Measurements from ENCODE around the gene SFT2D3.
"Not testable (repeated sequence)": the region's sequence is repeated elsewhere in the genome, so short reads cannot be mapped to it uniquely, and the experiment has no call there.

Gene SFT2D3

DNA sequence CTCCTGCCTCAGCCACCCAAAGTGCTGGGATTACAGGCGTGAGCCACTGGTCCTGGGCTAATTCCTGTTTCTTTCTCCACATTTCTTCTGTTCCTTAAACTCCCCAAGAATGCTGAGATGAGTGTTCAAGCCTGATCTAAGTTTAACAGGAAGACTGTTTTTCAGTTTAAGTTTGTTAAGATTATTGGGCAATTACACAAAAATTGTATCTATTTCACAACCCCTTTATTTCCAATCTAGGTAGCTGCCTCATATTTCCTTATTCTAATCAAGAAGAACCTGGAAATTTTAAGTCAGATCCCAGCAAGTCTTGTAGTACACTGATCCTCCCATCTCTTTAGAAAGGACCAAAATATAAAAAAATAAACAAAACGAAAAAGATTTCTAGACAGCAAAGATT, 11.7 kb downstream of the SFT2D3 start:
- no peak for DNase-seq

- no peak for DNase-seq
These were observed 12.3 kb downstream of the SFT2D3 start for GRCh38 chr2:127713562-127713961.

DNA sequence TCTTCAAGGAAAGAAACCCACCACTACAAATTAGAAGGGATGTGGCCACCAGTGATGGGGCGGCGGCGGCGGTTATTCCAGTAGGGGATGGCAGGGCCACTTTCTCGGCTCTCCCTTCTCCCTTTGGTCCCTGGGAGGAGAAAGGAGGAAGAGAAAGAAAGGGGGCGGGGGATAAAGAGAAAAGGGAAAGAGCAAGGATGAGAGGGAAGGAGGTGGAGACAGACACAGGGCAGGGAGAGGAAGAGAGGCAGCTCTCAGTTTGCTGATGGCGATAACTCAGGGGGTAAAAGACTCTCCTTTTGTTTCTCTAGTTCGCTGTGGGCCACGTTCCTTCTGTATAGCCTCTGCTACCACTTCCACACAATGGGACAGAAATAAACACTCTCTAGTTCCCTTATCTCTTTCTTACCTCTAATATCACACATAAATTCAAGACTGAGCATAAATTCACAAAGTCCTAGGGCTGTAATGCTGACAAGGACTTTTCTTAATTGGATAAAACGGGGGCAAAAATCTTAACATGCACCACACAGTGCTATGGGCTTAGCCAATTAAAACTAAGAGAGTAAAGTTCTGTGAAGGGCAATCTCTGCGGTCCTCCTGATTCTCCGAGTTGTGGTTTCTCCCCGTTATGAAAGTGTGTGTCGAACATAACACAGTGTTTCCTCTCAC, 14.6 kb downstream of the SFT2D3 start:
- no peak for DNase-seq

DNA sequence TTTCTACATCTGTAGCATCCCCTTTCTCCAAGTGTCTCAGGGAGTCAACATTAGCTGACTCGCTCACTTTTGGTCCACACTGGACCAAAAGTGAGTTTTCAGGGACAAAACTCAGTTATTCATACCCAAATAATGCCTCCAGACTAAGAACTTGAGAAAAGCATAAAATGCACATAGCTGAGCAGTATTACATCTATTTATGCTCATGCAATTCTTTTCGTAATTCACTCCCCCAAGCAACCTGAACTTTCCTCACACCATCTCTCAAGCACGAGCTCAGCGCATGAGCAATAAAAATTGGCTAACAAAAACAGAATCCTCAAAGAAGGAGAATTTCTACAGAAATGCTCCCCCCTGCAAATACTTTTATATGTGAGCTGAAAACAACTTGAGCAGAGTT, 17.0 kb downstream of the SFT2D3 start:
- no peak for DNase-seq

DNA sequence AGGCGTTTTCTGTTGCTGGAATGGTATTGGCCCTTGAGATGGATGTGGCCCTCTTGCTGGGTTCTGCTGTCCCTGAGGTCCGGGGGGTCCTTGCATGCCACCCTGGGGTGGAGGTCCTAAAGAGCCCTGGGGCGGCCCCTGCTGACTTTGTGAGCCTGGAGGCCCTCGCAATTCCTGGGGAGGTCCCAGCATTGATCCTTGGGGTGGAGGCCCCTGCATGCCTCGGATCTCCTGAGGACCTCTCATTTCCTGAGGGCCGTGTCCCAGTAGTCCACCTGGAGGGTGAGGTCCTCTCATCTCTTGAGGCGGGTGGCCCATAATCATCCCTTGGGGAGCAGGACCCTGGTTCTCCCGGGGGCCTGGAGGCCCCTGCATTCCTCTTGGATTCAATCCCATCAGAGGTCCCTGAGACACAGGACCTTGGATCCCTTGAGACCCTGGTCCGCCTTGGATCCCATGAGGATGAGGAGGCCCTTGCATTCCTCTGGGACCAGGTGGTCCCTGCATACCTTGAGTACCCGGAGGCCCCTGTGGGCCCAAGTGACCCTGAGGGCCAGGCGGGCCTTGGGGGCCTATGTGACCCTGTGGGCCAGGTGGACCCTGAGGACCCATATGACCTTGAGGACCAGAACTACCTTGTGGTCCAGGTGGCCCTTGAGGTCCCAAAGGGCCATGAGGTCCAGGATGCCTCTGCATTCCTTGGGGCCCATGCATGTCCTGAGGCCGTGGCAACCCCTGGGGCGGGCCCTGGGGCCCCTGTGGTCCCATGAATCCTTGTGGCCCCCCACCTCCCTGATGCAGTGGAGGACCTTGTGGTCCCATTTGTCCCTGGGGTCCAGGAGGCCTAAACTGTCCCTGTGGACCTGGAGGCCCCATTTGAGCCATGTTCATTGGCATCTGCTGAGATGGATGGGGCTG, 18.3 kb downstream of the SFT2D3 start:
- no peak for DNase-seq

GRCh38 chr2:127721311-127721977, 20.1 kb downstream of the SFT2D3 start:
- no peak for DNase-seq

GRCh38 chr2:127721978-127722355, 20.7 kb downstream of the SFT2D3 start:
- DNase-seq: no peak

DNA sequence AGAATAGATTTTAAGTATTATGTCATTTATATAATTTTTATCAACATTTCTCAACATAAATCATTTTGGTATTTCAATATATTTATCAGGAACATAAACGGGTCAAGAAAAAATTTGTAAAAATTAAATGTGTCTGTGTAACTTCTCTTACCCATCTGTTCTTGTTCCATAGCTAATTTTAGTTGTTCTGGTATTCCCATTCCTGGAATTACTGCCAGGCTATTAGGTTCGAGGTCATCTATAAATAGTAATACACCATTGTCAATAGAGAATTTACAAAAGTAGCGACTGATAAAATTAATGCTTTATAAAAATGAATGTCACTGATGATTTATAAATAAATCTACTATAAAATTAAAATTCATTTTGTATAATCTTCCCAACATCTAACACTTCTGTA, 21.5 kb downstream of the SFT2D3 start:
- DNase-seq: no peak

- DNase-seq: no peak
These were observed 25.0 kb downstream of the SFT2D3 start for GRCh38 chr2:127726158-127726880.

- DNase-seq: no peak
These were observed 32.0 kb downstream of the SFT2D3 start for GRCh38 chr2:127733113-127733815.

GRCh38 chr2:127733816-127734537, 32.7 kb downstream of the SFT2D3 start:
- DNase-seq: no peak

DNA sequence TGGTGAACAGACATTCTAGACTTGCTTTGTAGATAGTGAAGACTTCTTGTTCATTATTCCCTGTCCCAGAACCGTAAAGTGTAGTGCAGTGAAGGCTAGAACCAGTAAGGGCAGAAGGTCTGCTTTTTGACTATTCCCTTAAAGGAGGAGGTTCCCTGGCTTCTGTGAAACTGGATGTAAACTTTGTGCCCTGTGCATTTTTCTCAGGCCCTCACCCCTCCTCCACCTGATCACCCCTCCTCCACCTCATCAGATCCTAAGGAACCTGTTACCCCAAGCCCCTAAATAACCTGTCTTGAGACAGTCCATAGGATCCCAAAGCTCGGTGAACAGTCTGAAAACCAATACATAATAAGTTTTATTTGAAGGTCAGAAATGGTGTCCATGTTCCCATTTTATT, 33.7 kb downstream of the SFT2D3 start:
- no peak for DNase-seq

- no peak for DNase-seq
These were observed 34.5 kb downstream of the SFT2D3 start for GRCh38 chr2:127735537-127736399.

DNA sequence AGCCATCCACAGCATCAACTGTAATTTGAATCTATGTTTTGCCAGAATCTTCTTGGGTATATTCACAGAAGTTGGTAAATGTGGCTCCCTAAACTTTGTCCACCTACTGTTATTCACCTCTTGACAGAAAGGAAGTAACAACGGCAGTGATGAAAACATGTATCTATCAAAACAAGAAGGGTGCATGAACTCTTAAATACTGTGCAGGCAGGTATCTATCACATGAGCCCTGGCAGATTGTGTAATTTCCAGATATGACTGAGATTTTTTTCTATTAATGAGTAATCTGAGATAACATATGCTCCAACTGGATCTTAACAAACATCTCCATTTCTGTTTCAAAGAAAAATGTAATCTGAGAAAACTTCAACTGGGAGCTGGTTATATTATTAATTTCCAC, 36.6 kb downstream of the SFT2D3 start:
- no peak for DNase-seq

DNA sequence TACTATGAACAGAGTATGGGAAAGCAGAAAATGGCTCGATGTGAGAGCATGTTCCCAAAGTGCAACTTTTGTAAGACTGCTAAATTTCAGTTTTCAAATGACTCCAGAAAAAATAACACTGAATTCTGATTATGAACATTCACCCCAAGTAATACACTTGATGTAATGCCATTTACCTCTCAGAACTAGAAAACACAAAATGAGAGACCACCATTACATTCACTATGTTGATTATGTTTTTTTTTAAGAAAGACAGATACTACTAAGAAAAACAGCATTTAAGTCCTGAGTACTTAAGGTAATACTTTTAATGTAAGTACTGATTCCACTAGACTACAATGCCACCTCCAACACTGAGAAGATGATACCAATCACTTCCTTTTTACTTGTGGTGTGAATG, 38.5 kb downstream of the SFT2D3 start:
- DNase-seq: no peak

GRCh38 chr2:127740665-127741288, 39.5 kb downstream of the SFT2D3 start:
- no peak for DNase-seq

DNA sequence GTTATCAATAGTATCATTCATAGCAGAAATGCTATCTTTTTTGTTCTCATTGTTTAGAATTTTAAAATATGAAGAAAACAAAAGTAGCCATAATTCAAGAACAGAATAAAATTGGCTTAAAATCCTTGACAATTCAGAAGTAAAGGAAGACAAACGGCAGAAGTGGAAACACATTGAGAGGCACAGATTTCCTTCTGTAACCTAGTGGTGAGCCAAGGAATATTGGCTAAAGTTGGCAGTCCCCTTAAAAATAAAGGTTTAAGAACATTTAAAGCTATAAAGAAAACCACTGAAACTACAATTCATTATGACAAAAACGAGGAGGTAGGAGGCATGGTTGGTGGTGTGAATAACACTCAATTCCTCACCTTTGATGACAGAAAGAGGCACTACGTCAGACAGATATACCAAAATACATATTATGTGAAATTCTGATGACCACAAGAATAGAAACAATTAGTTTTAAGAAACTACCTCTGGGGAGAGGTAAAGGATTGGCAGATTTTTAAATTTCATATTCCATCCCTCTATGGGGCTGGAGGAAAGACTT, 42.3 kb downstream of the SFT2D3 start:
- DNase-seq: no peak

- no peak for DNase-seq
These were observed 46.3 kb downstream of the SFT2D3 start for GRCh38 chr2:127747621-127748020.

DNA sequence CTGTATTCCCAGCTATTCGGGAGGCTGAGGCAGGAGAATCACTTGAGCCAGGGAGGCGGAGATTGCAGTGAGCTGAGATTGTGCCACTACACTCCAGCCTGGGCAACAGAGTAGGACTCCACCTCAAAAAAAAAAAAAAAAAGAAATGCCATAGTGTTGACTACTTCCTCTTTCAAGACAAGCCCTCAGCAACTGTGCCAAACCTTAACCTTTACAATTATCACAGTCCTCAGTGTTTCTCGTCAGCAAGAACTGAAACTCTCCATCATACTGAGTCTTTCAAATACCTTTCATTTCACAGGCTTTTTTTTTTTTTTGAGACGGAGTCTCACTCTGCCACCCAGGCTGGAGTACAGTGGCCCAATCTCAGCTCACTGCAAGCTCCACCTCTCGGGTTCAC, 48.2 kb downstream of the SFT2D3 start:
- not testable (repeated sequence) for DNase-seq

DNA sequence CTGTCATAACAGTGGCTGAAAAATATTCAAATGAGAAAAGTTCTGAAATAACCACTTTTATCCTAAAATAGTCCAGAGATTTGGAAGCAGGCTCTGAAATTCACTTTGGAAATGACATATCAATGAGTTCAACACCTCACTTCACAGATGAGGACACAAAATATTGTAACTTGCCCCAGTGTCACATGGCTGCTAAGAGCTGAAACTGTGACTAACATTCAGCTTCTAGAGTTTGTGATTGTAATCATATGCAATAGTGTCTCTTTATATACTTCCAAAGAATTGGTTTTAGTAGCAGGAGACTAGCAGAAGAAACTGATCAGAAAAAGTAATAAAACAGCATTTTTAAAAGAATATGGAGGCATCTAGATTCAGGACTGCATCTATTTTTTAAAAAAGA, 52.1 kb downstream of the SFT2D3 start:
- DNase-seq: no peak

All from femur (tissue), 1 donor.